ENCODE measurements around the gene CLMP. TPM values are rescaled to one million over a fixed set of nuclear protein-coding genes. Genes with fewer than 3 reads are reported as not detected.
A peak's percentile ranks its signal among the peaks of the same experiment; 100 is the strongest.

CLMP gene
- total RNA-seq, 1 experiment from 2014 or later = 3.2 TPM

GRCh38 chr11:123166071-123166559 lies 28.9 kb downstream of the CLMP start:
- CTCF ChIA-PET = interaction anchor here (1.1 to 1.2 kb wide), 4 partner anchors 10 to 43 kb away, joined by 3 to 5 read pairs (median 3); no protein-coding TSS in a partner anchor
- Histone ChIP-seq H3K4me3 (replicated peaks in 1 of 2; ENCODE audit: low read depth in 1 of 2, low read length in 2 of 2) (no peak overlapping the region), H4K20me1 (ENCODE audit: insufficient read depth) (no peaks in the 10 kb centered on the region), H3K9me3 (ENCODE audit: control insufficient read depth in 1 of 2, insufficient read depth in 1 of 2, low read depth in 1 of 2, low read length in 2 of 2) (no peaks in the 10 kb centered on the region), H2AFZ (ENCODE audit: low read depth, low read length, poor library complexity, severe bottlenecking) (no peak overlapping the region), H3K79me2 (ENCODE audit: insufficient read depth, low read length) (no peaks in the 10 kb centered on the region), H3K9me2 (ENCODE audit: insufficient read depth) (no peaks in the 10 kb centered on the region), H3K4me2 (ENCODE audit: low read length) (no peak overlapping the region), H3K4me1 (ENCODE audit: control insufficient read depth in 1 of 2, insufficient read depth in 2 of 2, low read length in 2 of 2) (peaks cover 0 to 2% of the 10 kb centered on the region in 2 experiments; a peak in 1 of 4 replicates), H3K27ac (ENCODE audit: low read depth, low read length) (no peak overlapping the region), H3K9ac (ENCODE audit: low read length) (no peak overlapping the region), H3K27me3 (ENCODE audit: insufficient read depth, low read length) (no peaks in the 10 kb centered on the region), H3K36me3 (ENCODE audit: control insufficient read depth in 1 of 2, insufficient read depth in 2 of 2, low read length in 2 of 2) (no peaks in the 10 kb centered on the region)
- POLR2A ChIA-PET = no interaction called here
- peak; percentile 39; the same call in 1 of the 2 replicates for TF ChIP-seq RAD21 (IDR thresholded peaks at IDR 0.05; ENCODE audit: low read depth)
- no peak for TF ChIP-seq POLR2AphosphoS5 (IDR thresholded peaks at IDR 0.05; ENCODE audit: low read depth, low read length)
- TF ChIP-seq CTCF (IDR thresholded peaks at IDR 0.05 in 2 of 3, conservative IDR thresholded peaks at IDR 0.05 in 1 of 3; ENCODE audit: borderline replicate concordance in 1 of 3, insufficient read depth in 1 of 3, low read depth in 2 of 3, low read length in 2 of 3) = peak; percentile 31 to 81 (median 80); a peak in 5 of 6 replicates
- intact Hi-C loops (cut with micrococcal nuclease) = no loop called here
- BruUV-seq (replicated peaks) = no TSS peak
- ATAC-seq (peak; percentile 88), DNase-seq (ENCODE audit: low read depth, low spot score) (no peak)
- RAD21 ChIA-PET (ENCODE audit: low non-redundant PET in 1 of 2, low total read pairs in 2 of 2, uncharacterized antibody in 2 of 2, unreplicated experiment in 2 of 2) = no interaction called here

- Histone ChIP-seq H3K36me3 (ENCODE audit: control insufficient read depth in 1 of 2, insufficient read depth in 2 of 2, low read length in 2 of 2) (no peaks in the 10 kb centered on the region), H3K9ac (ENCODE audit: low read length) (no peak overlapping the region), H3K9me3 (ENCODE audit: control insufficient read depth in 1 of 2, insufficient read depth in 1 of 2, low read depth in 1 of 2, low read length in 2 of 2) (no peaks in the 10 kb centered on the region), H3K4me1 (ENCODE audit: control insufficient read depth in 1 of 2, insufficient read depth in 2 of 2, low read length in 2 of 2) (peaks cover 7 to 12% of the 10 kb centered on the region in 2 experiments), H3K79me2 (ENCODE audit: insufficient read depth, low read length) (no peaks in the 10 kb centered on the region), H3K4me3 (replicated peaks in 1 of 2; ENCODE audit: low read depth in 1 of 2, low read length in 2 of 2) (no peak overlapping the region), H3K9me2 (ENCODE audit: insufficient read depth) (no peaks in the 10 kb centered on the region), H3K27me3 (ENCODE audit: insufficient read depth, low read length) (no peaks in the 10 kb centered on the region), H4K20me1 (ENCODE audit: insufficient read depth) (no peaks in the 10 kb centered on the region), H3K4me2 (ENCODE audit: low read length) (no peak overlapping the region), H2AFZ (ENCODE audit: low read depth, low read length, poor library complexity, severe bottlenecking) (no peak overlapping the region), H3K27ac (ENCODE audit: low read depth, low read length) (no peak overlapping the region)
- CTCF ChIA-PET = interaction anchor here (0.9 to 2.5 kb wide), 3 partner anchors 13 to 82 kb away, joined by 3 to 9 read pairs (median 3); no protein-coding TSS in a partner anchor
- RAD21 ChIA-PET (ENCODE audit: low non-redundant PET in 1 of 2, low total read pairs in 2 of 2, uncharacterized antibody in 2 of 2, unreplicated experiment in 2 of 2) = no interaction called here
- ATAC-seq (no peak), DNase-seq (ENCODE audit: low read depth, low spot score) (no peak)
- no peak for TF ChIP-seq ATF3 (IDR thresholded peaks at IDR 0.05)
- TF ChIP-seq CEBPB (IDR thresholded peaks at IDR 0.05; ENCODE audit: low read depth) = no peak
- no peak for TF ChIP-seq ELF1 (IDR thresholded peaks at IDR 0.05; ENCODE audit: borderline replicate concordance, low read depth)
- TF ChIP-seq POLR2A (IDR thresholded peaks at IDR 0.05; ENCODE audit: borderline replicate concordance, extremely low read depth, insufficient read depth, insufficient read length) = no peak
- TF ChIP-seq EZH2phosphoT487 (IDR thresholded peaks at IDR 0.05; ENCODE audit: borderline replicate concordance) = no peak
- TF ChIP-seq EZH2 (IDR thresholded peaks at IDR 0.05) = no peak
- TF ChIP-seq POLR2AphosphoS5 (IDR thresholded peaks at IDR 0.05; ENCODE audit: low read depth, low read length) = no peak
- no peak for TF ChIP-seq SP1 (IDR thresholded peaks at IDR 0.05; ENCODE audit: low read depth)
- no peak for TF ChIP-seq JUND (IDR thresholded peaks at IDR 0.05)
- intact Hi-C loops (cut with micrococcal nuclease) = no loop called here
- POLR2A ChIA-PET = no interaction called here
- BruUV-seq (replicated peaks) = no TSS peak
These were observed 30.2 kb downstream of the CLMP start for GRCh38 chr11:123164732-123165450.

Data from HCT116 (cell line).